Frontal cortex (tissue), 4 donors: ENCODE data around the gene FAM229A. TPM values are rescaled to one million over a fixed set of nuclear protein-coding genes. Genes with fewer than 3 reads are reported as not detected.

Experiments
- DNase-seq, 2 donors: peaks; one replicate each; pipeline ENCODE4 v3.0.0; 2012; ENCODE audit warnings: low spot score in 2 of 2
- FAIRE-seq: peaks from 2 replicates; lab custom pipeline; 2012; peaks lifted over from hg19 to GRCh38; lab: Jason Lieb, UNC
- total RNA-seq: library from RNA; depleted of rRNA; stranded (reverse); fragments of >200 nt; gene quantifications from one replicate; pipeline ENCODE4 v1.2.3, GENCODE V29; 2014
- donor health status: control.
- donor health status: control.
- donor health status: control.

Gene FAM229A
- total RNA-seq, 1 donor from 2014 or later = 2.0 TPM

GRCh38 chr1:32351399-32352238 is 10.7 kb downstream of the FAM229A start:
- FAIRE-seq (no peak), DNase-seq (peak; percentile 91 to 95)

GRCh38 chr1:32350785-32351398 is 11.4 kb downstream of the FAM229A start:
- FAIRE-seq (no peak), DNase-seq (peak; percentile 59 to 73)

- DNase-seq (no peak), FAIRE-seq (no peak)
Measured at GRCh38 chr1:32349211-32349708, 13.0 kb downstream of the FAM229A start.

GRCh38 chr1:32346532-32347157 is 15.6 kb downstream of the FAM229A start:
- DNase-seq = no peak
- FAIRE-seq = no peak

- no peak for FAIRE-seq
- no peak for DNase-seq
Measured at GRCh38 chr1:32345289-32345827, 16.9 kb downstream of the FAM229A start.

- DNase-seq (no peak), FAIRE-seq (no peak)
Measured at GRCh38 chr1:32342704-32343103, 19.6 kb downstream of the FAM229A start.

GRCh38 chr1:32341971-32342370 is 20.3 kb downstream of the FAM229A start:
- no peak for FAIRE-seq
- no peak for DNase-seq

- DNase-seq = no peak
- no peak for FAIRE-seq
Measured at GRCh38 chr1:32341186-32341757, 21.0 kb downstream of the FAM229A start.

- no peak for FAIRE-seq
- no peak for DNase-seq
Measured at GRCh38 chr1:32339363-32339978, 22.8 kb downstream of the FAM229A start.

- FAIRE-seq (no peak), DNase-seq (no peak)
Measured at GRCh38 chr1:32338637-32339145, 23.6 kb downstream of the FAM229A start.

GRCh38 chr1:32337855-32338636 is 24.2 kb downstream of the FAM229A start:
- FAIRE-seq (no peak), DNase-seq (peak in 1 of 2 donors; percentile 65)

GRCh38 chr1:32336963-32337675 is 25.2 kb downstream of the FAM229A start:
- FAIRE-seq (no peak), DNase-seq (no peak)

- DNase-seq (no peak), FAIRE-seq (no peak)
Measured at GRCh38 chr1:32336591-32336932, 25.7 kb downstream of the FAM229A start.

GRCh38 chr1:32335790-32336590 is 26.3 kb downstream of the FAM229A start, which contains the start of gene MARCKSL1:
TSS of gene MARCKSL1 (minus strand) at chr1:32336233. CDS start at chr1:32336033, 200 bp downstream.
- DNase-seq (peak; percentile 84 to 87), FAIRE-seq (no peak)

- DNase-seq = no peak
- FAIRE-seq = no peak
Measured at GRCh38 chr1:32335535-32335789, 26.8 kb downstream of the FAM229A start.

GRCh38 chr1:32334864-32335534 is 27.3 kb downstream of the FAM229A start:
- DNase-seq (peak; percentile 66), FAIRE-seq (no peak)

GRCh38 chr1:32334274-32334861 is 27.9 kb downstream of the FAM229A start:
- DNase-seq = no peak

More at GRCh38 chr1:32334274-32334861, 27.9 kb downstream of the FAM229A start:
- FAIRE-seq = no peak
